A673 (cell line): ENCODE measurements around the gene LIMCH1. TPM values are rescaled to one million over a fixed set of nuclear protein-coding genes. Genes with fewer than 3 reads are reported as not detected.

Experiments
- BruUV-seq: library from RNA; stranded (reverse); fragments of 400-500 nt; replicated peaks from 2 replicates; lab custom pipeline; 2021; lab: Mats Ljungman, UMichigan
- CTCF ChIA-PET: fragments of 300-600 bp; sonication (Branson Sonifier 250); formaldehyde crosslinking; loops from one replicate; lab custom pipeline; 2022; ENCODE audit warnings: antibody characterized with exemption; lab: Charles Lee
- POLR2A ChIA-PET: fragments of 300-600 bp; sonication (Branson Sonifier 250); formaldehyde crosslinking; loops from one replicate; lab custom pipeline; 2022; ENCODE audit warnings: antibody characterized with exemption; ENCODE audit not compliant: low non-redundant PET; lab: Charles Lee
- DNase-seq: peaks from one replicate; pipeline ENCODE4 v3.0.0-alpha.2; 2015; ENCODE audit warnings: low spot score
- H3K27ac ChIP-seq: fragments of 200-600 bp; sonication (generic); 2 replicates; pipeline ENCODE4 v1.5.1; 2016; ENCODE audit warnings: mixed run types, low read depth, mild to moderate bottlenecking, mixed read lengths, antibody characterized with exemption, low read length; ENCODE audit not compliant: poor library complexity, severe bottlenecking
- H3K27me3 ChIP-seq: fragments of 200-600 bp; sonication (generic); replicated peaks from 2 replicates; pipeline ENCODE4 v1.6.1; 2017; ENCODE audit warnings: mixed run types, low read depth, mild to moderate bottlenecking, mixed read lengths, antibody characterized with exemption, low read length; ENCODE audit not compliant: insufficient read depth, poor library complexity
- H3K36me3 ChIP-seq: fragments of 200-600 bp; sonication (generic); 2 replicates; pipeline ENCODE4 v1.6.1; 2016; ENCODE audit warnings: mixed run types, mild to moderate bottlenecking, mixed read lengths, antibody characterized with exemption, low read length; ENCODE audit not compliant: insufficient read depth, poor library complexity, severe bottlenecking
- H3K4me1 ChIP-seq: fragments of 200-600 bp; sonication (generic); 2 replicates; pipeline ENCODE4 v1.6.1; 2017; ENCODE audit warnings: mixed run types, mild to moderate bottlenecking, mixed read lengths, antibody characterized with exemption, low read length; ENCODE audit not compliant: insufficient read depth, poor library complexity, severe bottlenecking
- H3K4me3 ChIP-seq: fragments of 200-600 bp; sonication (generic); 2 replicates; pipeline ENCODE4 v1.5.1; 2016; ENCODE audit warnings: low read depth, mixed run types, mild to moderate bottlenecking, mixed read lengths, low read length; ENCODE audit not compliant: poor library complexity, severe bottlenecking
- H3K9me3 ChIP-seq: fragments of 200-600 bp; sonication (generic); 2 replicates; pipeline ENCODE4 v1.6.1; 2016; ENCODE audit warnings: mixed run types, low read depth, mild to moderate bottlenecking, mixed read lengths, antibody characterized with exemption, low read length; ENCODE audit not compliant: poor library complexity, severe bottlenecking
- EZH2 ChIP-seq: fragments of 200-600 bp; sonication (generic); IDR thresholded peaks from 2 replicates; pipeline ENCODE4 v1.6.1; 2017; ENCODE audit warnings: borderline replicate concordance, low read depth, mild to moderate bottlenecking, mixed read lengths, antibody characterized with exemption, low read length; ENCODE audit not compliant: poor library complexity, severe bottlenecking
- intact Hi-C: fragments of 100-400 bp; cut with micrococcal nuclease; formaldehyde crosslinking; loops from one replicate; pipeline ENCODE4 v1.10.0; 2022; ENCODE audit not compliant: unreplicated experiment
- total RNA-seq: library from RNA; stranded (reverse); gene quantifications from 2 replicates; pipeline ENCODE4 v1.2.3, GENCODE V29; 2021
- TF ChIP-seq, protein P1 (sequence below): fragments of 300-800, 200-600 bp; sonication (generic); conservative IDR thresholded peaks from 2 replicates; pipeline ENCODE4 v1.5.1; 2017; ENCODE audit warnings: low read depth, mild to moderate bottlenecking, antibody characterized with exemption, low read length, moderate library complexity, mixed read lengths

LIMCH1 gene
- total RNA-seq, 1 experiment from 2014 or later = 4.0 TPM

DNA sequence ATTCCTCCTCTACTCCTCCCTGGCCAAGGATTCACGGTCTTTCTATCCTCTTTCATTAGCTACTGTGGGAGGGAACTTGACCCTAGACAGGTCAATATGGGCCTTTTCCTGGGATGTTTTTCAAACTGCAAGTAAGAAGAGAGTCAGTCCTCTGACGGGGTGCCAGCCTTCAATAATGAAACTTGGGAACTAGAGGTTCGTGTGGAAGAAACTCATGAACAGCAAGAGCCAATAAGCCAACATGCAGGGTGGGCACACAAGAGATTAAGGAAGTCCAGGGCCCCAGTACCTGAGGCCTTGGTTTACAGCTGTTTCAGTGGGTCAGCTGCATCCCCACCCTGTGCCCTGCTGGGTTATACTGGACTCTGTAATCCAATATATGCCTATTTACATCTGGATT, 49.3 kb downstream of the LIMCH1 start:
- intact Hi-C loops = no loop called here
- ChIA-PET POLR2A (no interaction called here), CTCF (no interaction called here)
- no peak for DNase-seq
- Histone ChIP-seq H3K4me3 (no peak overlapping the region), H3K27ac (no peak overlapping the region), H3K9me3 (no peaks in the 10 kb centered on the region), H3K36me3 (no peaks in the 10 kb centered on the region), H3K27me3 (no peaks in the 10 kb centered on the region), H3K4me1 (no peaks in the 10 kb centered on the region)
- no TSS peak for BruUV-seq
- TF ChIP-seq, protein P1, sequence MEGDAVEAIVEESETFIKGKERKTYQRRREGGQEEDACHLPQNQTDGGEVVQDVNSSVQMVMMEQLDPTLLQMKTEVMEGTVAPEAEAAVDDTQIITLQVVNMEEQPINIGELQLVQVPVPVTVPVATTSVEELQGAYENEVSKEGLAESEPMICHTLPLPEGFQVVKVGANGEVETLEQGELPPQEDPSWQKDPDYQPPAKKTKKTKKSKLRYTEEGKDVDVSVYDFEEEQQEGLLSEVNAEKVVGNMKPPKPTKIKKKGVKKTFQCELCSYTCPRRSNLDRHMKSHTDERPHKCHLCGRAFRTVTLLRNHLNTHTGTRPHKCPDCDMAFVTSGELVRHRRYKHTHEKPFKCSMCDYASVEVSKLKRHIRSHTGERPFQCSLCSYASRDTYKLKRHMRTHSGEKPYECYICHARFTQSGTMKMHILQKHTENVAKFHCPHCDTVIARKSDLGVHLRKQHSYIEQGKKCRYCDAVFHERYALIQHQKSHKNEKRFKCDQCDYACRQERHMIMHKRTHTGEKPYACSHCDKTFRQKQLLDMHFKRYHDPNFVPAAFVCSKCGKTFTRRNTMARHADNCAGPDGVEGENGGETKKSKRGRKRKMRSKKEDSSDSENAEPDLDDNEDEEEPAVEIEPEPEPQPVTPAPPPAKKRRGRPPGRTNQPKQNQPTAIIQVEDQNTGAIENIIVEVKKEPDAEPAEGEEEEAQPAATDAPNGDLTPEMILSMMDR = no peak
- TF ChIP-seq EZH2 = no peak

DNA sequence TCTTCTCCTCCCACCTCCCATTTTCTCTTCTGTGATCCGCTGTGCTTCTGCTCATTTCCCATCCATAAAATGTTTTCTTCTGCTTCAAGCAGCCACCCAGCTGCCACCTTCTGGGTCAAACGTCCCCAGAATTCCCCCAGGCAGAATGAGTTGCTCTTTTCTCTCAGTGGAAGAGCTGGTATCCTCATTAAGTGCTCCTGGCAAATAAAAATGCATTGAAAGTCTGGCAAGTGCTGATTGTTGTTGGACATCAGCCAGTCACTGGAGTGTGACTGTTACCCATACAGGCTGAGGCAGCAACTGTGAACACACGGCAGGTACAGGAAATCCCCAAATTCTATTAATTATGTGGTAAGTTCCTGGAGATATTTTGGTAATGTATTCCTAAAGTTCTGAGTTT, 52.6 kb downstream of the LIMCH1 start:
- no peak overlapping the region for H3K27ac ChIP-seq
- no peaks in the 10 kb centered on the region for H3K4me1 ChIP-seq
- POLR2A ChIA-PET = no interaction called here
- BruUV-seq = no TSS peak
- no peak for TF ChIP-seq EZH2
- TF ChIP-seq, protein P1 = no peak
- peak; percentile 33 for DNase-seq
- H3K4me3 ChIP-seq = no peak overlapping the region
- CTCF ChIA-PET = no interaction called here
- H3K27me3 ChIP-seq = no peaks in the 10 kb centered on the region
- no peaks in the 10 kb centered on the region for H3K36me3 ChIP-seq
- no peaks in the 10 kb centered on the region for H3K9me3 ChIP-seq
- intact Hi-C loops = no loop called here

GRCh38 chr4:41594432-41594831, 56.5 kb downstream of the LIMCH1 start:
- Histone ChIP-seq H3K27ac (no peak overlapping the region), H3K4me3 (no peak overlapping the region), H3K4me1 (no peaks in the 10 kb centered on the region), H3K36me3 (no peaks in the 10 kb centered on the region), H3K27me3 (peaks cover 13% of the 10 kb centered on the region), H3K9me3 (no peaks in the 10 kb centered on the region)
- ChIA-PET POLR2A (no interaction called here), CTCF (no interaction called here)
- DNase-seq = no peak
- BruUV-seq = no TSS peak
- intact Hi-C loops = no loop called here
- TF ChIP-seq, protein P1 = no peak
- no peak for TF ChIP-seq EZH2
